Inflammatory macrophage treated with lipopolysaccharide for 4 hours (primary cell): ENCODE data around the gene CFAP47.
A peak's percentile ranks its signal among the peaks of the same experiment; 100 is the strongest.
"Not testable (repeated sequence)": the region's sequence is repeated elsewhere in the genome, so short reads cannot be mapped to it uniquely, and the experiment has no call there.

Experiments
- DNase-seq: peaks from one replicate; pipeline ENCODE4 v3.0.0-alpha.2; 2020

The CFAP47 gene

GRCh38 chrX:35919536-35920309, at the start of gene CFAP47:
TSS of gene CFAP47 (plus strand) at chrX:35919734. CDS start at chrX:35919800, 66 bp downstream.
- no peak for DNase-seq

DNA sequence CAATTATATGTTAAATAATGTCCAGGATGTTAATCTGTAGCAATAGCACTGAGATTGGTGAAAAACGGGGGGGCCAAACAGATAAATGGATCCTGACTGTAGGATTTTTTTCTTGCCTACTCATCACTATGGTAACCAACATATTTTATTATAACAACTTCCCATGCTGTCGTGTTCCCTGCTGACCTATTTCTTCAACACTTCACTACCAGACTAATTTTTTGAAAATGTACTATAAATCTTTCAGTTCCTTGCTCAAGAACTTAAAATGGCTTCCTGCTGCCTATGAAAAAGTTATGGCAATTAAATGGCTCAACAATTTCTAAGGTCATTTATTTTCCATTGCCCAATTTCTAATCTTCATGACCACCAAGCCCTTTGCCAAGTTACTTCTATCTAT, 38.9 kb upstream of the CFAP47 start:
- no peak for DNase-seq

DNA sequence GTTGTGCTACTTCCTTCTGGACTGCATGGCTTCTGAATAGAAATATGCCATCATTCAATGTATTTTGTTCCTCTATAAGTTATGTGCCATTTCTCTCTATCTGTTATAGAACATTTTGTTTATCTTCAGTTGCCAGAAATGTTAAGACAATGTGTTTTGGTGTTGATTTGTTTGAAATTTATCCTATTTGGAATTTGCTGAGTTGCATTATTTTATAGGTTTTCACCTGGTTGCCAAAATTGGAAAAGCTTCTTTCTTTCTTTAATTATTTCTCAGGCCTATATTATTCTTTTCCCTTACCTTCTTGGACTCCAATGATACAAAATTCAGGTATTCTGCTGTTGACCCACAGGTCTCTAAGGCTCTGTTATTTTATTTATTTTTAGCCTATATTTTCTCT, 33.4 kb upstream of the CFAP47 start:
- no peak for DNase-seq

GRCh38 chrX:35890699-35891098, 28.8 kb upstream of the CFAP47 start:
- DNase-seq: peak; percentile 42

- DNase-seq: not testable (repeated sequence)
These were observed 67.3 kb downstream of the CFAP47 start for GRCh38 chrX:35986816-35987215.

- DNase-seq: no peak
These were observed 87.7 kb downstream of the CFAP47 start for GRCh38 chrX:36007207-36007606.

- no peak for DNase-seq
These were observed 99.6 kb downstream of the CFAP47 start for GRCh38 chrX:36019125-36019524.

GRCh38 chrX:36035550-36035949, 116.0 kb downstream of the CFAP47 start:
- no peak for DNase-seq

GRCh38 chrX:36062778-36063177, 143.2 kb downstream of the CFAP47 start:
- DNase-seq: no peak

- DNase-seq: no peak
These were observed 151.5 kb downstream of the CFAP47 start for GRCh38 chrX:36071061-36071460.

GRCh38 chrX:36075009-36075408, 155.5 kb downstream of the CFAP47 start:
- DNase-seq: not testable (repeated sequence)

DNA sequence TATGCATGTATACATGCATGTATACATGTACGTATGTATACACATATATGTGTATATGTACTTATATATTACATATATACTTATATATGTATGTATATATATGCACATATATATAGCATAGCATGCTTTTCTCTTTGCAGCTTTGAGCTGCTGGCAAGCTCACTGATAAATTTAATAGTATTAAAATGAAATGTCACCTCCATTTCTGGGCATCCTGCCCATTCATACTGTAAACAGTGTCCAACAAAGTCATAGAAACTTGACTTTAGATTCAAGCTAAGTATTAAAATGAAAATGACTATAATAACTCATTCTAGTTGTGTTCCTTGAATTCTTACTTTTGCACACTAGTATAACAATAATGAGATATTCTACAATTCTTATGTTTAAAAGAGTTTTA, 163.7 kb downstream of the CFAP47 start:
- no peak for DNase-seq

GRCh38 chrX:36087366-36087765, 167.8 kb downstream of the CFAP47 start:
- DNase-seq: no peak

DNA sequence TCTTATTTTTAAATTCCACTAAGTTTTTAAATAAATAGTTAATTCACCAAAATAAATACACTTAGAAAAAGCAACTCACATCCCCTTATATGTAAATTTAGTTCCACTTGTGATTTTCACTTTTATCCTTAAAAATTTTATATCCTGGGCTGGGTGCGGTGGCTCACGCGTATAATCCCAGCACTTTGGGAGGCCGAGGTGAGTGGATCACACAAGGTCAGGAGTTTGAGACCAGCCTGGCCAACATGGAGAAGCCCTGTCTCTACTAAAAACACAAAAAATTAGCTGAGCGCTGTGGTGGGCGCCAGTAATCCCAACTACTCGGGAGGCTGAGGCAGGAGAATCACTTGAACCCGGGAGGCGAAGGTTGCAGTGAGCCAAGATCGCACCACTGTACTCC, 169.4 kb downstream of the CFAP47 start:
- not testable (repeated sequence) for DNase-seq

- DNase-seq: no peak
These were observed 182.9 kb downstream of the CFAP47 start for GRCh38 chrX:36102425-36102824.

DNA sequence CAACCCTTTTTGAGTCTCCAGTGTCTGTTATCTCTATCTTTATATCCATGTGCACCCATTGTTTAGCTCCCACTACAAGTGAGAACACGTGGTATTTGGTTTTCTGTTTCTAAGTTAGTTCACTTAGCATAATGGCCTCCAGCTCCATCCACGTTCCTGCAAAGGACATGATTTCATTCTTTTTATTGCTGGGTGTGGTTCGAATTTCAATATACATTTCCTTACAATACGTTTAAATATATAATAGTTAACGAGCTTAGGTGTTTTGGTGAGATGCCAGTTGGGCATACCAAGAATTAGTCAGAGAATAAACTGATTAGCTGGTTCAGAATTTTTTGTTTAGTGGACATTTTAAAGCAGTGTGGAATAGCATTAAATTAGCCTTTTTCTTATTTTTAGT, 196.7 kb downstream of the CFAP47 start:
- DNase-seq: no peak

DNA sequence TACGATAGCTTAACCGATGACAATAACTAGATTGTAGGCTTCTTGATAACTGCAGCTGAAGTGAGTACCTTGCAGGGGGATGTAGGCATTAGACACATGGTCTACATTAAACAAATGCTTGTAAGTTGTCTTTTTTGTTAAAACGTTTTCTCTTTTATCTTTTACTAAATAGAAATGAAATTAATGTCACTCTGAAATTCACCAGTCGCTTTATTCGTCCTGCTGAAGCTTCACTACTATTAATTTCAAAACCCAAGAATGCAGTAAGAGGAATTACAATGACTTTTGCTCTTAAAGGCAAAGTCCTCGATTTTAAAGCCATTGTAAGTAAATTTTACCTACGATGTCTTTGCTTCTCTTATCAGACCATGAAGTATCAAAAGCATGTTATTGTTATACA, 239.7 kb downstream of the CFAP47 start:
- DNase-seq: no peak

- DNase-seq: no peak
These were observed 240.5 kb downstream of the CFAP47 start for GRCh38 chrX:36160081-36160480.

GRCh38 chrX:36198575-36198974, 279.0 kb downstream of the CFAP47 start:
- no peak for DNase-seq

DNA sequence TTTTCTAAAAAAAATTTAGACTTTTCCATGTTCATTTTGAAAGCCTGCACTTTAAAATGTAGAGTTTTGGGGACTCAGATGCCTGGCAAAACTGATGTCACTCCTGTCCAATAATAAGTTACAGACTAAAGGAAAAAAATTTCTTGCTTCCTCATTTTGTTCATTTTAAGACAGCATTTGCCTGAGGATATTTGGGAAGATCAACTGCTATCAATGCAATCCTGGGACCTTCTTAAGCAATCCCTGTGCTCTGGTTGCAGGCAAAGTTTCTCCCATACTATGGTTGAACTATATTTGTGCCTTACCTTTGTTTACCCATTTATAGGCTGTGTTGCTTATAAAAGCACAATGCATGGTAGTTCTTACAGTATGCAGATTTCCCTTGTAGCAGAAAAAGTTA, 280.4 kb downstream of the CFAP47 start:
- DNase-seq: no peak

- DNase-seq: no peak
These were observed 295.4 kb downstream of the CFAP47 start for GRCh38 chrX:36214924-36215323.

GRCh38 chrX:36218801-36219200, 299.3 kb downstream of the CFAP47 start:
- no peak for DNase-seq

GRCh38 chrX:36234840-36235528, 315.4 kb downstream of the CFAP47 start:
- DNase-seq: not testable (repeated sequence)

GRCh38 chrX:36241397-36241796, 321.9 kb downstream of the CFAP47 start:
- no peak for DNase-seq

- no peak for DNase-seq
These were observed 346.6 kb downstream of the CFAP47 start for GRCh38 chrX:36266155-36266554.
